Measurements from ENCODE around the gene SFI1. TPM values are rescaled to one million over a fixed set of nuclear protein-coding genes. Genes with fewer than 3 reads are reported as not detected.
A peak's percentile ranks its signal among the peaks of the same experiment; 100 is the strongest.
"Not testable (repeated sequence)": the region's sequence is repeated elsewhere in the genome, so short reads cannot be mapped to it uniquely, and the experiment has no call there.

Gene SFI1
- total and polyA plus RNA-seq, 3 donors from 2014 or later: 48.8 to 141 (median 129) TPM

- Histone ChIP-seq H3K36me3 (ENCODE audit: low read depth, missing control alignments) (no peaks in the 10 kb centered on the region), H3K27me3 (no peaks in the 10 kb centered on the region), H3K4me3 (no peak overlapping the region), H3K27ac (no peak overlapping the region), H3K4me1 (no peaks in the 10 kb centered on the region), H3K9me3 (no peaks in the 10 kb centered on the region)
- intact Hi-C loops (cut with DNase I; ENCODE audit: low total_unique reads): no loop called here
- WGBS, 2 donors: 87 to 91% methylated on average over 5 of the region's 5 CpGs
- no peak for DNase-seq
- TF ChIP-seq CTCF (IDR thresholded peaks at IDR 0.05): no peak
- TF ChIP-seq POLR2A (IDR thresholded peaks at IDR 0.05): no peak
Measured at GRCh38 chr22:31540966-31541365, 44.6 kb downstream of the SFI1 start.

GRCh38 chr22:31544481-31545480 is 48.4 kb downstream of the SFI1 start:
- 85 to 88% methylated on average over 15 of the region's 15 CpGs for WGBS, 2 donors
- TF ChIP-seq POLR2A (IDR thresholded peaks at IDR 0.05): no peak
- TF ChIP-seq CTCF (IDR thresholded peaks at IDR 0.05): no peak
- DNase-seq: no peak
- Histone ChIP-seq H3K36me3 (ENCODE audit: low read depth, missing control alignments) (no peaks in the 10 kb centered on the region), H3K4me1 (no peaks in the 10 kb centered on the region), H3K4me3 (no peak overlapping the region), H3K27ac (no peak overlapping the region), H3K9me3 (no peaks in the 10 kb centered on the region), H3K27me3 (no peaks in the 10 kb centered on the region)
- intact Hi-C loops (cut with DNase I; ENCODE audit: low total_unique reads): no loop called here

GRCh38 chr22:31550871-31551370 is 54.6 kb downstream of the SFI1 start:
- Histone ChIP-seq H3K36me3 (ENCODE audit: low read depth, missing control alignments) (no peaks in the 10 kb centered on the region), H3K9me3 (no peaks in the 10 kb centered on the region), H3K4me3 (no peak overlapping the region), H3K27ac (no peak overlapping the region), H3K4me1 (no peaks in the 10 kb centered on the region), H3K27me3 (no peaks in the 10 kb centered on the region)
- no peak for DNase-seq
- WGBS, 2 donors: 85 to 95% methylated on average over 4 of the region's 4 CpGs
- intact Hi-C loops (cut with DNase I; ENCODE audit: low total_unique reads): no loop called here
- TF ChIP-seq POLR2A (IDR thresholded peaks at IDR 0.05): no peak
- TF ChIP-seq CTCF (IDR thresholded peaks at IDR 0.05): no peak

GRCh38 chr22:31556627-31557203 is 60.4 kb downstream of the SFI1 start:
- Histone ChIP-seq H3K27ac (no peak overlapping the region), H3K27me3 (no peaks in the 10 kb centered on the region), H3K4me3 (no peak overlapping the region), H3K4me1 (no peaks in the 10 kb centered on the region), H3K9me3 (no peaks in the 10 kb centered on the region), H3K36me3 (ENCODE audit: low read depth, missing control alignments) (no peaks in the 10 kb centered on the region)
- WGBS, 2 donors: 74 to 82% methylated on average over 9 of the region's 9 CpGs
- peak; percentile 31 to 58 (median 48) for TF ChIP-seq CTCF (IDR thresholded peaks at IDR 0.05)
- no peak for TF ChIP-seq POLR2A (IDR thresholded peaks at IDR 0.05)
- intact Hi-C loops (cut with DNase I; ENCODE audit: low total_unique reads): no loop called here
- DNase-seq: no peak

GRCh38 chr22:31558546-31558945 is 62.2 kb downstream of the SFI1 start:
- H3K36me3 ChIP-seq (ENCODE audit: low read depth, missing control alignments); H3K9me3 ChIP-seq; H3K4me3 ChIP-seq; intact Hi-C loops (cut with DNase I; ENCODE audit: low total_unique reads); H3K27me3 ChIP-seq; H3K27ac ChIP-seq; DNase-seq; H3K4me1 ChIP-seq: not testable (repeated sequence)
- WGBS, 2 donors: 93 to 96% methylated on average over 9 of the region's 9 CpGs

Data from testis (tissue), 3 donors.